ENCODE data around the gene HM13. TPM values are rescaled to one million over a fixed set of nuclear protein-coding genes. Genes with fewer than 3 reads are reported as not detected.
A peak's percentile ranks its signal among the peaks of the same experiment; 100 is the strongest.

Gene HM13
- total and polyA plus RNA-seq, 9 of the 15 experiments (the other 6 are each of a cell fraction or from before 2014, with no cell fraction given) = 7.7 to 136 (median 74.5) TPM

GRCh38 chr20:31608251-31608945 lies 94.2 kb downstream of the HM13 start (continued):
- TF ChIP-seq SFPQ (IDR thresholded peaks at IDR 0.05; ENCODE audit: low read depth, low read length) = no peak
- no peak for TF ChIP-seq ASH1L (IDR thresholded peaks at IDR 0.05; ENCODE audit: borderline replicate concordance, low read depth, partially characterized antibody)
- 0 out of 2 replicates have a peak, but pooled peaks have one; percentile 37 for TF ChIP-seq SOX6 (IDR thresholded peaks at IDR 0.05)
- no peak for TF ChIP-seq HNRNPK (IDR thresholded peaks at IDR 0.05; ENCODE audit: low read depth, low read length, poor library complexity, severe bottlenecking)
- TF ChIP-seq ZSCAN29 (IDR thresholded peaks at IDR 0.05) = no peak
- no peak for TF ChIP-seq ZNF696 (CRISPR knock-in tag; conservative IDR thresholded peaks at IDR 0.05)
- TF ChIP-seq PCBP2 (IDR thresholded peaks at IDR 0.05; ENCODE audit: low read depth, low read length, poor library complexity, severe bottlenecking) = no peak
- TF ChIP-seq CHD7 (IDR thresholded peaks at IDR 0.05; ENCODE audit: low read depth, low read length) = no peak
- TF ChIP-seq IFI16 (CRISPR knock-in tag; IDR thresholded peaks at IDR 0.05) = no peak
- peak; percentile 44; the same call in 1 of the 2 replicates for TF ChIP-seq DPF2 (IDR thresholded peaks at IDR 0.05)
- TF ChIP-seq PHB2 (IDR thresholded peaks at IDR 0.05; ENCODE audit: low read depth) = no peak
- TF ChIP-seq ZNF431 (CRISPR knock-in tag; IDR thresholded peaks at IDR 0.05) = no peak
- TF ChIP-seq ZBTB9 (CRISPR knock-in tag; IDR thresholded peaks at IDR 0.05) = peak; percentile 49; the same call in 1 of the 2 replicates
